HepG2 (cell line): Measurements from ENCODE around the gene SLC12A5. TPM values are rescaled to one million over a fixed set of nuclear protein-coding genes. Genes with fewer than 3 reads are reported as not detected.

Experiments
- BCL3 ChIP-seq: sonication (generic); formaldehyde crosslinking; IDR thresholded peaks from 2 replicates; pipeline ENCODE4 v1.5.1; 2020; ENCODE audit warnings: mild to moderate bottlenecking, missing genetic modification reagents, moderate library complexity
- CCAR2 ChIP-seq: fragments of 200-400 bp; formaldehyde crosslinking; optimal IDR thresholded peaks from 2 replicates; pipeline ENCODE3; 2018; ENCODE audit warnings: low read depth, mild to moderate bottlenecking, low read length, moderate library complexity
- CERS6 ChIP-seq: sonication (generic); formaldehyde crosslinking; IDR thresholded peaks from 2 replicates; pipeline ENCODE4 v1.5.0; 2020; ENCODE audit warnings: missing genetic modification reagents
- ISX ChIP-seq: sonication (generic); formaldehyde crosslinking; conservative IDR thresholded peaks from 2 replicates; pipeline ENCODE4 v1.5.0; 2020; ENCODE audit warnings: missing genetic modification reagents
- NR0B2 ChIP-seq: sonication (generic); formaldehyde crosslinking; IDR thresholded peaks from 2 replicates; pipeline ENCODE4 v1.4.0; 2020; ENCODE audit warnings: mild to moderate bottlenecking, missing genetic modification reagents
- ONECUT2 ChIP-seq: sonication (generic); formaldehyde crosslinking; IDR thresholded peaks from 2 replicates; pipeline ENCODE4 v1.4.0; 2020; ENCODE audit warnings: missing genetic modification reagents
- PREB ChIP-seq: sonication (generic); formaldehyde crosslinking; IDR thresholded peaks from 2 replicates; pipeline ENCODE4 v1.4.0; 2020; ENCODE audit warnings: missing genetic modification reagents
- SETDB1 ChIP-seq: sonication (generic); formaldehyde crosslinking; IDR thresholded peaks from 2 replicates; pipeline ENCODE4 v1.5.1; 2020; ENCODE audit warnings: missing genetic modification reagents, mild to moderate bottlenecking, borderline replicate concordance
- SKI ChIP-seq: fragments of 450-650 bp; IDR thresholded peaks from one replicate; pipeline ENCODE4 v1.6.1; 2018; ENCODE audit warnings: mild to moderate bottlenecking; ENCODE audit not compliant: partially characterized antibody
- U2AF2 ChIP-seq: fragments of 200-400 bp; formaldehyde crosslinking; IDR thresholded peaks from 2 replicates; pipeline ENCODE4 v1.6.1; 2017; ENCODE audit warnings: low read depth, mild to moderate bottlenecking, low read length
- ZC3H13 ChIP-seq: sonication (generic); formaldehyde crosslinking; IDR thresholded peaks from 2 replicates; pipeline ENCODE4 v1.8.1; 2023; ENCODE audit warnings: mild to moderate bottlenecking, missing genetic modification reagents, moderate library complexity
- ZNF280D ChIP-seq: sonication (generic); formaldehyde crosslinking; IDR thresholded peaks from 2 replicates; pipeline ENCODE4 v1.5.1; 2020; ENCODE audit warnings: mild to moderate bottlenecking, missing genetic modification reagents
- ZNF484 ChIP-seq: sonication (generic); formaldehyde crosslinking; IDR thresholded peaks from 2 replicates; pipeline ENCODE4 v1.5.1; 2020; ENCODE audit warnings: mild to moderate bottlenecking, low read depth, missing genetic modification reagents, borderline replicate concordance
- ZNF543 ChIP-seq: sonication (generic); formaldehyde crosslinking; IDR thresholded peaks from 2 replicates; pipeline ENCODE4 v1.4.0; 2020; ENCODE audit warnings: mild to moderate bottlenecking, missing genetic modification reagents
- ZNF614 ChIP-seq: IDR thresholded peaks from 2 replicates; pipeline ENCODE4 v1.6.1; 2018; ENCODE audit warnings: missing biosample characterization, missing genetic modification reagents, inconsistent platforms, borderline replicate concordance
- ZNF704 ChIP-seq: sonication (generic); formaldehyde crosslinking; IDR thresholded peaks from 2 replicates; pipeline ENCODE4 v1.8.1; 2023; ENCODE audit warnings: mild to moderate bottlenecking, inconsistent platforms, moderate library complexity, missing genetic modification reagents, borderline replicate concordance
- ZNF737 ChIP-seq: sonication (generic); formaldehyde crosslinking; IDR thresholded peaks from 2 replicates; pipeline ENCODE4 v1.5.0; 2020; ENCODE audit warnings: missing genetic modification reagents, mild to moderate bottlenecking, borderline replicate concordance
- ZNF75D ChIP-seq: sonication (generic); formaldehyde crosslinking; IDR thresholded peaks from 2 replicates; pipeline ENCODE4 v1.8.1; 2023; ENCODE audit warnings: missing genetic modification reagents, mild to moderate bottlenecking, borderline replicate concordance
- ZNF839 ChIP-seq: sonication (generic); formaldehyde crosslinking; IDR thresholded peaks from 2 replicates; pipeline ENCODE4 v1.4.0; 2020; ENCODE audit warnings: missing genetic modification reagents, mild to moderate bottlenecking, borderline replicate concordance
- polyA plus RNA-seq, 8 experiments: library from polyadenylated mRNA; depleted of rRNA in 3 of 8; stranded (reverse) in 7 of 8; unstranded in 1 of 8; fragments of >200 nt; fragmentation: Illumina TruSeq in 4 of 8; extraction: Trizol in 4 of 8; gene quantifications; 2 replicates each; pipeline versions ENCODE4 v1.2.1 to v1.2.3, GENCODE V29; 2011 to 2016; ENCODE audit warnings: low read depth in 4 of 8, missing spikeins in 1 of 8, mixed read lengths in 1 of 8; ENCODE audit not compliant: insufficient read depth in 1 of 8
- total RNA-seq, 5 experiments: library from RNA; depleted of rRNA; stranded (reverse); fragments of >200 nt; fragmentation: Illumina TruSeq; extraction: Trizol; gene quantifications; 2 replicates each; pipeline ENCODE4 v1.2.3, GENCODE V29; 2016; ENCODE audit warnings: low read depth in 1 of 5

SLC12A5 gene
- total and polyA plus RNA-seq, 2 of the 13 experiments (the other 11 are each of a cell fraction or from before 2014, with no cell fraction given), result 4.3 to 5.4 TPM

GRCh38 chr20:46013829-46014516, 15.0 kb upstream of the SLC12A5 start (continued):
- TF ChIP-seq CCAR2 (no peak), SETDB1 (CRISPR knock-in tag) (no peak), ZC3H13 (peak; percentile 87; the same call in 1 of the 2 replicates), NR0B2 (CRISPR knock-in tag) (no peak), ZNF75D (no peak), ZNF704 (peak; percentile 86; the same call in 1 of the 2 replicates), ZNF614 (CRISPR knock-in tag) (no peak), ZNF543 (CRISPR knock-in tag) (peak; percentile 90), ZNF280D (CRISPR knock-in tag) (peak; percentile 61; the same call in 1 of the 2 replicates), PREB (CRISPR knock-in tag) (no peak), ZNF737 (no peak), BCL3 (CRISPR knock-in tag) (peak; percentile 90), SKI (no peak), CERS6 (CRISPR knock-in tag) (peak; percentile 5; the same call in 1 of the 2 replicates), ISX (CRISPR knock-in tag) (peak; percentile 3; the same call in 1 of the 2 replicates), U2AF2 (no peak), ZNF839 (no peak), ZNF484 (no peak), ONECUT2 (no peak)
